ENCODE measurements around the gene SNAP91.

DNA sequence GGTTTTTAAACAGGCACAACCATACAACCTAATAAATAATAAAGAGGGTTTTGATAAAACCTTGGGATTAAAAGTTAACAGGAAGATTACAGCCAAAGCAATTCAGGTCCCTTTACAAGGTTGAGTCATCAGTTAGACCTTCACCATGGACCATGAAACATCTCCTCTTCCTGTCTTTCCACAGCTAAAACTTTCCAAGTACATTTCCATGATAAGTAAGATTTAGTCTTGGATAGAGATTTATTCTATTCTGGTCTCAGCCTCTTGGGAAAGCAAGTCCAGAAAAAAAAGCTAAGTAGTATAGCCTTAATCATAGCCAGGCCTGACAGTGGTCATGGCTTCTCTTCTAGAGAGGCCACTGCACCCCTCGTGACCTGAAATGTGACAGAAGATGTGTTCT is 199.5 kb downstream of the SNAP91 start:
- TF ChIP-seq, protein P1, sequence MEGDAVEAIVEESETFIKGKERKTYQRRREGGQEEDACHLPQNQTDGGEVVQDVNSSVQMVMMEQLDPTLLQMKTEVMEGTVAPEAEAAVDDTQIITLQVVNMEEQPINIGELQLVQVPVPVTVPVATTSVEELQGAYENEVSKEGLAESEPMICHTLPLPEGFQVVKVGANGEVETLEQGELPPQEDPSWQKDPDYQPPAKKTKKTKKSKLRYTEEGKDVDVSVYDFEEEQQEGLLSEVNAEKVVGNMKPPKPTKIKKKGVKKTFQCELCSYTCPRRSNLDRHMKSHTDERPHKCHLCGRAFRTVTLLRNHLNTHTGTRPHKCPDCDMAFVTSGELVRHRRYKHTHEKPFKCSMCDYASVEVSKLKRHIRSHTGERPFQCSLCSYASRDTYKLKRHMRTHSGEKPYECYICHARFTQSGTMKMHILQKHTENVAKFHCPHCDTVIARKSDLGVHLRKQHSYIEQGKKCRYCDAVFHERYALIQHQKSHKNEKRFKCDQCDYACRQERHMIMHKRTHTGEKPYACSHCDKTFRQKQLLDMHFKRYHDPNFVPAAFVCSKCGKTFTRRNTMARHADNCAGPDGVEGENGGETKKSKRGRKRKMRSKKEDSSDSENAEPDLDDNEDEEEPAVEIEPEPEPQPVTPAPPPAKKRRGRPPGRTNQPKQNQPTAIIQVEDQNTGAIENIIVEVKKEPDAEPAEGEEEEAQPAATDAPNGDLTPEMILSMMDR (IDR thresholded peaks at IDR 0.05; ENCODE audit: low read depth, low read length, missing input control), result no peak
- TF ChIP-seq, protein P2, sequence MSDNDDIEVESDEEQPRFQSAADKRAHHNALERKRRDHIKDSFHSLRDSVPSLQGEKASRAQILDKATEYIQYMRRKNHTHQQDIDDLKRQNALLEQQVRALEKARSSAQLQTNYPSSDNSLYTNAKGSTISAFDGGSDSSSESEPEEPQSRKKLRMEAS (IDR thresholded peaks at IDR 0.05), result no peak
- no peak for TF ChIP-seq GABPA (IDR thresholded peaks at IDR 0.05 in 1 of 2, conservative IDR thresholded peaks at IDR 0.05 in 1 of 2)
- no peak for TF ChIP-seq JUND (IDR thresholded peaks at IDR 0.05)
- no peak for TF ChIP-seq FOXA1 (IDR thresholded peaks at IDR 0.05)
- no peak for TF ChIP-seq HNF4A (conservative IDR thresholded peaks at IDR 0.05)
- no peak for TF ChIP-seq RXRA (IDR thresholded peaks at IDR 0.05)
- TF ChIP-seq YY1 (IDR thresholded peaks at IDR 0.05), result no peak
- TF ChIP-seq, protein P3, sequence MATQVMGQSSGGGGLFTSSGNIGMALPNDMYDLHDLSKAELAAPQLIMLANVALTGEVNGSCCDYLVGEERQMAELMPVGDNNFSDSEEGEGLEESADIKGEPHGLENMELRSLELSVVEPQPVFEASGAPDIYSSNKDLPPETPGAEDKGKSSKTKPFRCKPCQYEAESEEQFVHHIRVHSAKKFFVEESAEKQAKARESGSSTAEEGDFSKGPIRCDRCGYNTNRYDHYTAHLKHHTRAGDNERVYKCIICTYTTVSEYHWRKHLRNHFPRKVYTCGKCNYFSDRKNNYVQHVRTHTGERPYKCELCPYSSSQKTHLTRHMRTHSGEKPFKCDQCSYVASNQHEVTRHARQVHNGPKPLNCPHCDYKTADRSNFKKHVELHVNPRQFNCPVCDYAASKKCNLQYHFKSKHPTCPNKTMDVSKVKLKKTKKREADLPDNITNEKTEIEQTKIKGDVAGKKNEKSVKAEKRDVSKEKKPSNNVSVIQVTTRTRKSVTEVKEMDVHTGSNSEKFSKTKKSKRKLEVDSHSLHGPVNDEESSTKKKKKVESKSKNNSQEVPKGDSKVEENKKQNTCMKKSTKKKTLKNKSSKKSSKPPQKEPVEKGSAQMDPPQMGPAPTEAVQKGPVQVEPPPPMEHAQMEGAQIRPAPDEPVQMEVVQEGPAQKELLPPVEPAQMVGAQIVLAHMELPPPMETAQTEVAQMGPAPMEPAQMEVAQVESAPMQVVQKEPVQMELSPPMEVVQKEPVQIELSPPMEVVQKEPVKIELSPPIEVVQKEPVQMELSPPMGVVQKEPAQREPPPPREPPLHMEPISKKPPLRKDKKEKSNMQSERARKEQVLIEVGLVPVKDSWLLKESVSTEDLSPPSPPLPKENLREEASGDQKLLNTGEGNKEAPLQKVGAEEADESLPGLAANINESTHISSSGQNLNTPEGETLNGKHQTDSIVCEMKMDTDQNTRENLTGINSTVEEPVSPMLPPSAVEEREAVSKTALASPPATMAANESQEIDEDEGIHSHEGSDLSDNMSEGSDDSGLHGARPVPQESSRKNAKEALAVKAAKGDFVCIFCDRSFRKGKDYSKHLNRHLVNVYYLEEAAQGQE (IDR thresholded peaks at IDR 0.05), result no peak
- TF ChIP-seq, protein P4, sequence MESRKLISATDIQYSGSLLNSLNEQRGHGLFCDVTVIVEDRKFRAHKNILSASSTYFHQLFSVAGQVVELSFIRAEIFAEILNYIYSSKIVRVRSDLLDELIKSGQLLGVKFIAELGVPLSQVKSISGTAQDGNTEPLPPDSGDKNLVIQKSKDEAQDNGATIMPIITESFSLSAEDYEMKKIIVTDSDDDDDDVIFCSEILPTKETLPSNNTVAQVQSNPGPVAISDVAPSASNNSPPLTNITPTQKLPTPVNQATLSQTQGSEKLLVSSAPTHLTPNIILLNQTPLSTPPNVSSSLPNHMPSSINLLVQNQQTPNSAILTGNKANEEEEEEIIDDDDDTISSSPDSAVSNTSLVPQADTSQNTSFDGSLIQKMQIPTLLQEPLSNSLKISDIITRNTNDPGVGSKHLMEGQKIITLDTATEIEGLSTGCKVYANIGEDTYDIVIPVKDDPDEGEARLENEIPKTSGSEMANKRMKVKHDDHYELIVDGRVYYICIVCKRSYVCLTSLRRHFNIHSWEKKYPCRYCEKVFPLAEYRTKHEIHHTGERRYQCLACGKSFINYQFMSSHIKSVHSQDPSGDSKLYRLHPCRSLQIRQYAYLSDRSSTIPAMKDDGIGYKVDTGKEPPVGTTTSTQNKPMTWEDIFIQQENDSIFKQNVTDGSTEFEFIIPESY (IDR thresholded peaks at IDR 0.05), result no peak
- TF ChIP-seq SP1 (IDR thresholded peaks at IDR 0.05), result no peak
- TF ChIP-seq RAD21 (IDR thresholded peaks at IDR 0.05), result no peak

Measured in liver (tissue), 3 donors.